Naive thymus-derived CD8-positive, alpha-beta T cell (primary cell): Measurements from ENCODE around the gene SKAP2. TPM values are rescaled to one million over a fixed set of nuclear protein-coding genes. Genes with fewer than 3 reads are reported as not detected.

Experiments
- ATAC-seq, 2 donors: fragments of 150-1000 bp; cut with Tn5 transposase in 1 of 2; sonication (Bioruptor Pico), chemical (Tn5 transposase) in 1 of 2; 1 replicate in 1 of 2; 2 replicates in 1 of 2; pipeline ENCODE4 v1.10.0; 2021; ENCODE audit warnings: mild to moderate bottlenecking in 2 of 2, moderate library complexity in 2 of 2
- POLR2A ChIA-PET: fragments of 350-600 bp; sonication (Branson Sonifier 250); formaldehyde crosslinking; loops from one replicate; lab custom pipeline; 2021; ENCODE audit warnings: antibody characterized with exemption; lab: Charles Lee
- DNase-seq, 10 donors: peaks; one replicate each; pipeline versions ENCODE4 v3.0.0 to v3.0.0-alpha.2; 2020 to 2022
- H3K27ac Mint-ChIP-seq, 10 donors: one replicate each; pipeline ENCODE4 v1.8.0; 2020 to 2022; ENCODE audit warnings: mild to moderate bottlenecking in 10 of 10, mixed read lengths in 10 of 10, moderate library complexity in 4 of 10, inconsistent platforms in 1 of 10
- H3K27me3 Mint-ChIP-seq, 5 donors: one replicate each; pipeline ENCODE4 v1.8.0; 2021 to 2022; ENCODE audit warnings: mixed read lengths in 5 of 5
- H3K36me3 Mint-ChIP-seq, 3 donors: one replicate each; pipeline ENCODE4 v1.8.0; 2020 to 2022; ENCODE audit warnings: mixed read lengths in 3 of 3, mild to moderate bottlenecking in 2 of 3, inconsistent platforms in 1 of 3
- H3K4me1 Mint-ChIP-seq, 4 donors: one replicate each; pipeline ENCODE4 v1.8.0; 2021 to 2022; ENCODE audit warnings: mixed read lengths in 4 of 4
- H3K4me3 Mint-ChIP-seq, 10 donors: one replicate each; pipeline ENCODE4 v1.8.0; 2020 to 2022; ENCODE audit warnings: mild to moderate bottlenecking in 10 of 10, mixed read lengths in 10 of 10, moderate library complexity in 6 of 10, inconsistent platforms in 1 of 10
- H3K9me3 Mint-ChIP-seq, 9 donors: one replicate each; pipeline ENCODE4 v1.8.0; 2020 to 2022; ENCODE audit warnings: mixed read lengths in 9 of 9, mild to moderate bottlenecking in 3 of 9, inconsistent platforms in 1 of 9, moderate library complexity in 1 of 9
- polyA plus RNA-seq, 3 donors: library from polyadenylated mRNA; unstranded; fragments of 300-500 nt; fragmentation: Illumina TruSeq; gene quantifications; one replicate each; pipeline ENCODE4 v1.2.3, GENCODE V29; 2021
- total RNA-seq, 8 experiments: library from RNA in 2 of 8; stranded (reverse) in 2 of 8; gene quantifications; one replicate each; pipeline ENCODE4 v1.2.3 and lab custom pipeline; 2021 to 2026

The SKAP2 gene
- total and polyA plus RNA-seq, 5 experiments from 2014 or later = 4.2 to 27.6 (median 7.5) TPM

GRCh38 chr7:26726051-26726450 is 138.3 kb downstream of the SKAP2 start:
- peaks cover 0 to 10% (median 0%) of the 10 kb centered on the region in 4 donors for H3K4me1 Mint-ChIP-seq
- H3K36me3 Mint-ChIP-seq = no peaks in the 10 kb centered on the region

GRCh38 chr7:26724795-26725194 is 139.6 kb downstream of the SKAP2 start:
- Mint-ChIP-seq H3K4me1 (peaks cover 0 to 10% (median 0%) of the 10 kb centered on the region in 4 donors), H3K4me3 (no peak overlapping the region), H3K27me3 (peaks cover 0 to 8% (median 0%) of the 10 kb centered on the region in 5 donors), H3K27ac (no peak overlapping the region), H3K9me3 (peaks cover 0 to 3% (median 0%) of the 10 kb centered on the region in 9 donors), H3K36me3 (no peaks in the 10 kb centered on the region)
- ATAC-seq (no peak), DNase-seq (no peak)
- POLR2A ChIA-PET = no interaction called here

More at GRCh38 chr7:26726051-26726450, 138.3 kb downstream of the SKAP2 start:
- no peak for ATAC-seq
- POLR2A ChIA-PET = no interaction called here
- Mint-ChIP-seq H3K27ac (no peak overlapping the region), H3K4me3 (no peak overlapping the region), H3K9me3 (peaks cover 0 to 3% (median 0%) of the 10 kb centered on the region in 9 donors), H3K27me3 (peaks cover 0 to 8% (median under 1%) of the 10 kb centered on the region in 5 donors)
- DNase-seq = no peak

DNA sequence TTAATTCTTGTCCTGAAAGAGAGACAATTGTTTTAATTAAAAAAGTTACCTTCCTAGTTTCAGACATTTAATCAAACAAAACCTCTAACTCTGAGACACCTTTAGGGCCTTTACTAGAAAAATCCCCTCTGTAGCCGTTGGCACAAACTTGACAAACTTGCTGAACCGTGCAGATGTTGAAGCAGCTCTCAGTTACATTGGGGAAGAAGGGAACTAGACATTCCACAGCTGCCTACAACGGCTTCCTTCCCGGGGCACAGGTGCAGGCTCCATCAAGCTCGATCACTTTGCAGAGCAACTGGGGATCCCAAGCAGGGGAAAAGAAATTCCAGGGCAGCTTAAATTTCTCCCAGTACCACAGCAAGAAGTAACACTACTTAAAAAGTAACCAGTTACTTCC is 141.3 kb downstream of the SKAP2 start:
- H3K36me3 Mint-ChIP-seq = peaks cover 0 to 2% (median 0%) of the 10 kb centered on the region in 3 donors
- no peak for DNase-seq
- POLR2A ChIA-PET = no interaction called here
- no peak overlapping the region for H3K27ac Mint-ChIP-seq
- peaks cover 0 to 4% (median 0%) of the 10 kb centered on the region in 4 donors for H3K4me1 Mint-ChIP-seq
- H3K27me3 Mint-ChIP-seq = peaks cover 0 to 10% (median 0%) of the 10 kb centered on the region in 5 donors
- H3K9me3 Mint-ChIP-seq = no peaks in the 10 kb centered on the region
- no peak overlapping the region for H3K4me3 Mint-ChIP-seq
- no peak for ATAC-seq

DNA sequence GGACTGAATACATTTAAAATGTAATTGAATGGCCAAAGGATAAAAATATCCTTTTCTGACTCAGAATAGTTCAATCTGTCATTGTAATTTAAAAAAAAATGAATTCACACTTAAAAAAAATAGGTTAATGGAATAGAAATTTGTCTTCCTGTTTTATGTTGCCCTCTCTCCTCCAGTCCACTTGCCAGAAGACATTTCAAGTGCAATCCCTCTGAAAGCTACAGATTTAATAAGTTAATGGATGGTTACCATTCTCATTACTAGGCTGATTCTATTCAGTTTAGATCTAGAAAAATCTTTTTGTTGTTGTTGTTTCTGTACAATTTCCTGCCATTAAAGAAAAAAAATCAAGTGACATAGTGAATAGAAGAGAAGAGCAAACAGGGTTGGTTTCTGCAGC is 142.9 kb downstream of the SKAP2 start:
- DNase-seq (no peak), ATAC-seq (no peak)
- H3K9me3 Mint-ChIP-seq = no peaks in the 10 kb centered on the region
- no peak overlapping the region for H3K27ac Mint-ChIP-seq
- H3K36me3 Mint-ChIP-seq = peaks cover 0 to 4% (median 0%) of the 10 kb centered on the region in 3 donors
- POLR2A ChIA-PET = no interaction called here
- H3K4me1 Mint-ChIP-seq = peaks cover 0 to 4% (median 0%) of the 10 kb centered on the region in 4 donors
- no peak overlapping the region for H3K4me3 Mint-ChIP-seq
- peaks cover 0 to 12% (median 9%) of the 10 kb centered on the region in 5 donors for H3K27me3 Mint-ChIP-seq

- H3K27ac Mint-ChIP-seq = no peak overlapping the region
- no peak overlapping the region for H3K4me3 Mint-ChIP-seq
- H3K27me3 Mint-ChIP-seq = peaks cover 0 to 13% (median 12%) of the 10 kb centered on the region in 5 donors
- POLR2A ChIA-PET = no interaction called here
- H3K9me3 Mint-ChIP-seq = no peaks in the 10 kb centered on the region
- H3K4me1 Mint-ChIP-seq = peaks cover 0 to 2% (median 0%) of the 10 kb centered on the region in 4 donors
- peaks cover 0 to 4% (median 0%) of the 10 kb centered on the region in 3 donors for H3K36me3 Mint-ChIP-seq
- DNase-seq (no peak), ATAC-seq (no peak)
Measured at GRCh38 chr7:26718063-26718462, 146.3 kb downstream of the SKAP2 start.

DNA sequence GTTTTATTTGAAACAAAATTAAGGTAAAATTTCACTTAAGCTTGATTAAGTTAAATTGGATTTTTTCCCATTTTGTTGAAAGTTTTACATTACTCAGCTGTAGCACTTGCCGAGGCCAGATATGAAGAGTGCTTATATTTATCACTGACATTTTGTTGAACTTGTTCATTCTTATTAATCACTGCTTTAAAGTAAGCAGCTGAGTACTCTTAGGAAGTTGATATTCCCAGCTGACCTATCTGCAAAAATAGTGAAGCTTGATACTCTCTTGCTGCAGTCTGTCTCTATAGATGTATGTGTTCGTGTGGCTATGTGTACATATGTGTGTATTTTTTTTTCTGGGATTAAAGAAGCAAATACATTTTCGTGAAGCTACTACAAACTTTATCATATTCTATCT is 150.0 kb downstream of the SKAP2 start:
- H3K4me1 Mint-ChIP-seq = no peaks in the 10 kb centered on the region
- DNase-seq = no peak
- H3K9me3 Mint-ChIP-seq = no peaks in the 10 kb centered on the region
- peaks cover 0 to 3% (median 0%) of the 10 kb centered on the region in 3 donors for H3K36me3 Mint-ChIP-seq
- H3K27me3 Mint-ChIP-seq = peaks cover 0 to 17% (median 9%) of the 10 kb centered on the region in 5 donors
- H3K4me3 Mint-ChIP-seq = no peak overlapping the region
- no peak for ATAC-seq
- H3K27ac Mint-ChIP-seq = no peak overlapping the region
- POLR2A ChIA-PET = no interaction called here

DNA sequence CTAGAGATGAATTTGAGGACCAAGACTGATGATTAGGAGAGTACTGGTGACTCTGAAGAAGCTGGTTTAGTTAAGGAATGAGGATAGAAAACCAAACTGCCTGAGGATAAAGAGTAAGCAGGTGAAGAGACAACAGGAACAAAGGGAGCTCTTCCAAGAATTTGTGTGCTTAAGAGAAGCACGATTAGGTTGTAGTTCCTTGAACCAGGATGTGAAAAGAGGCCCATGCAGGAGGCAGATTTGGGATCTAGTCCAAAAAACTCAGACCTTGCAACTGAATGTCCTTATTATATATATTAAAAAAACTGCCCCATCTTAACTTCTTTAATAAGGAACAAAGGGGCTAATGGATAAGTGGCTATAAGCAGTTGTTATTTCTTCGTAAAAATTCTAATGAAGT is 150.4 kb downstream of the SKAP2 start:
- no peaks in the 10 kb centered on the region for H3K9me3 Mint-ChIP-seq

DNA sequence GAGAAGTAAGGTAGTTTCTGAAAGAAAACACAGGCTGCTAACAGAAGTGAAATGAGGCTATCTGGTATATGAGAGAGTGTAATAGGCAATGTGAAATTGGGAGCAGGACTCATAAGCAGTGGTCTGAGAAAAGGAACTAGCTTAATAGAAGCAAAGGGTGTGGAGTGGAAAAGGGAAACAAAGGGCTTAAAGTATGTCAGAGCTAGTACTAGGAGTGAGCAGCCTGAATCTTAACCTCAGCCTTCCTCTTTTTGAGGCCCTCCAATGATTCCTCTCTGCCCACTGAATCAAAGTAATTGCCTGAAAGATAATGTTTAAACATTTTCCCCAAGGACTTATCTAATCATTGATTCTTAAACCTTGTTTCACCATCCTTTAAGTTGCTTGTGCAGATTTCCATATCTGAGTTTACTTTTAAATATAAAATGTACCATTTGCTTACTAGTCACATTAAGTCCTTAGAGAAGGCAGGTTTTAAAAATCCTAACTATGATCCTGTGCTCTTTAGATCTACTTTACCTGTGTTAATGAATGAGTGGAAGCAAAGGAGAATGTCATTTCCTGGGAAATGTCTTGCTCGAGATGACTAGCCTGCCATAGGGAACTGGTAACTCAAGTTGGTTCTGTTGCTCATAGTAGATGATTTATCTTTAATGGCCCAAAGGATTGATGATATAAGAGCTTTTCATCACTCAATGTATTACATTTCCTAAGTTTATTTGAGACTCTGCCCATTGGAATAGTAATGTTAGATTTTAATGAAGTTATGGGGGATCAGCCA is 155.0 kb downstream of the SKAP2 start:
- DNase-seq (no peak), ATAC-seq (no peak)
- Mint-ChIP-seq H3K4me1 (no peaks in the 10 kb centered on the region), H3K9me3 (no peaks in the 10 kb centered on the region), H3K36me3 (no peaks in the 10 kb centered on the region), H3K4me3 (no peak overlapping the region), H3K27me3 (peaks cover 0 to 9% (median 0%) of the 10 kb centered on the region in 5 donors), H3K27ac (no peak overlapping the region)
- POLR2A ChIA-PET = no interaction called here

More for the DNA sequence above, 150.4 kb downstream of the SKAP2 start:
- Mint-ChIP-seq H3K27ac (no peak overlapping the region), H3K36me3 (peaks cover 0 to 2% (median 0%) of the 10 kb centered on the region in 3 donors), H3K4me3 (no peak overlapping the region), H3K4me1 (no peaks in the 10 kb centered on the region), H3K27me3 (peaks cover 0 to 14% (median 9%) of the 10 kb centered on the region in 5 donors)
- ATAC-seq (no peak), DNase-seq (no peak)
- POLR2A ChIA-PET = no interaction called here

DNA sequence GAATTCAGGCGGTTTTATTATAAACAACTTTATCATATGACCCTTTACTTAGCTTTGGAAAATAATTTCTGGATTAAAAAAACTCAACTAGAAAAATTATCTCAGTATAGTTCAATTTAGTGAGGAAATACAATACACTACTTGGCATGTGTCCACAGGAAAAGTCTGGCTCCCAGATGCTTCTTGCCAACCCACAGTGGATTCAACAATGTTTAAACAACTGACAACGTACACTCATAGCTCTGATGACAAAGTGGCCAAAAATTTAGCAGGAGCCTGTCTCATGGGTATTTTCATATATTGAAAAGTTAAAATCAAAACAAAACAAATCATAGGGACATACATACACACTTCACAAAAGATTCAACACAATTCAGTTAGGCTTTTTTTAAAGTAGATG is 158.8 kb downstream of the SKAP2 start:
- no peaks in the 10 kb centered on the region for H3K4me1 Mint-ChIP-seq
- H3K4me3 Mint-ChIP-seq = no peak overlapping the region
- no peak overlapping the region for H3K27ac Mint-ChIP-seq
- DNase-seq (no peak), ATAC-seq (no peak)
- peaks cover 0 to 11% (median 5%) of the 10 kb centered on the region in 5 donors for H3K27me3 Mint-ChIP-seq
- POLR2A ChIA-PET = no interaction called here
- no peaks in the 10 kb centered on the region for H3K9me3 Mint-ChIP-seq
- no peaks in the 10 kb centered on the region for H3K36me3 Mint-ChIP-seq

- DNase-seq (no peak), ATAC-seq (no peak)
- Mint-ChIP-seq H3K27ac (no peak overlapping the region), H3K36me3 (no peaks in the 10 kb centered on the region), H3K4me3 (no peak overlapping the region), H3K4me1 (no peaks in the 10 kb centered on the region), H3K9me3 (no peaks in the 10 kb centered on the region), H3K27me3 (peaks cover 0 to 11% (median 5%) of the 10 kb centered on the region in 5 donors)
- POLR2A ChIA-PET = no interaction called here
Measured at GRCh38 chr7:26704786-26705185, 159.6 kb downstream of the SKAP2 start.

DNA sequence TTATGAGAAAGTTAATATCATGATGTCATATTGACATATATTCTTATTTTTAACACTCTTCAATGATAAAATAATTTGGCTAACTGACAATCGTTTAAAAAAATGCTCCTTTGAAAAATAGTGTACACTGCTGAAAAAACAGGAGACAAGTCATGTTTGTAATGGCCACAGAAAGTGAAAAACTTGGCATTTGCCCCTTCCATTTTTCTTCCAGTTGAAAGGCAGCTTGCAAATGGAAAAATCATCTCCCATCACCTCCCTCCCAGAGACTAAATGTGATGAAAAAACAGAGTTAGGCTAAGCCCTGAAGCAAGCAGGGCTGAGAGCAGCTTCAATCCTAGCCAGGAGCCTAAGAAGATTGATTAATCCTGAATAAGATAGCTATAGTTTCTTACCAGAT is 160.4 kb downstream of the SKAP2 start:
- Mint-ChIP-seq H3K9me3 (no peaks in the 10 kb centered on the region), H3K27me3 (peaks cover 0 to 11% (median 6%) of the 10 kb centered on the region in 5 donors), H3K27ac (no peak overlapping the region), H3K4me1 (no peaks in the 10 kb centered on the region), H3K4me3 (no peak overlapping the region), H3K36me3 (peaks cover 0 to 2% (median 0%) of the 10 kb centered on the region in 3 donors)
- no peak for DNase-seq
- ATAC-seq = no peak
- POLR2A ChIA-PET = no interaction called here

DNA sequence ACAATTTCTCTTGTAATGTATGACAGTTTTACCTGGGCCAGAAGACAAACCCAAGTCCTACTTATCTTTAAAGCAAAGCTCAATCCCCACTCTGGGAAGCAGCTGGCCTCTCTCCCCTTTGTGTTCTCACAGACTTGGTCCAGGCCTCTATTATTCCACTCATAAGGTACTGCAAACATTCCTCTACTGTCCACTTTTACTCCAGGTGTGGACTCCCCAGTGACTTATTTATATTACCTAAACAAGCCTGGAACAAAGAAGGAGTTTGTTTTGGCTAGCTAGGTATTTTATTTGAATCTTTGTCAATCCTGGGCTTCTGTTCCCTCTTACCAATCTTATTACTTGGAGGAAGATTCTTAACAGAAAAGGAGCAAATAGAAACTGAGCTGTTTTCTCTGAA is 163.5 kb downstream of the SKAP2 start:
- Mint-ChIP-seq H3K36me3 (peaks cover 0 to 2% (median 0%) of the 10 kb centered on the region in 3 donors), H3K9me3 (no peaks in the 10 kb centered on the region), H3K4me3 (no peak overlapping the region), H3K27me3 (peaks cover 1 to 19% (median 8%) of the 10 kb centered on the region in 5 donors), H3K27ac (no peak overlapping the region), H3K4me1 (no peaks in the 10 kb centered on the region)
- DNase-seq (no peak), ATAC-seq (no peak)
- POLR2A ChIA-PET = no interaction called here

DNA sequence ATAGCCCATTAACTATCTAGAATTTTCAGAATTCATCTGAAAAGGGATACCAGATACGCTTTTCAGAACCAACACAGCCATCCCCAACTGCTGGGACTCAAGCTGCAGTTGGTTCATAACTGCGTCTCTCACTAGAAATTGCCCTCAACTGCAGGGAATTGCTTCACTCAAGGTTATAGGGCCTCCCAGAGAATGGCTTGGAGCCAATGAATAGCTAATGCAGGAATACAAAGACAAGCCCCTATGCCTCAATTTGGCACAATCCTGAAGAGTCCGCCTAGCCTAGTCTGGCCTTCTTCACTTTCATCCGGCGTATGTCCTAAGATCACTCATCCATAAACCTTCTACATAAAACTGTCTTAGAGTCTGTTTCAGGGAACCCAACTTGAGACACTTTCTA is 164.0 kb downstream of the SKAP2 start:
- POLR2A ChIA-PET = no interaction called here
- no peak overlapping the region for H3K27ac Mint-ChIP-seq

More for the DNA sequence above, 164.0 kb downstream of the SKAP2 start:
- Mint-ChIP-seq H3K4me1 (no peaks in the 10 kb centered on the region), H3K36me3 (peaks cover 0 to 2% (median 0%) of the 10 kb centered on the region in 3 donors), H3K9me3 (no peaks in the 10 kb centered on the region), H3K27me3 (peaks cover 1 to 19% (median 8%) of the 10 kb centered on the region in 5 donors), H3K4me3 (no peak overlapping the region)
- DNase-seq (no peak), ATAC-seq (no peak)
